ENCODE results near the gene ANKFN1.
"Not testable (repeated sequence)": the region's sequence is repeated elsewhere in the genome, so short reads cannot be mapped to it uniquely, and the experiment has no call there.

ANKFN1 gene

GRCh38 chr17:56231693-56232092 lies 78.4 kb downstream of the ANKFN1 start:
- no peaks in the 10 kb centered on the region for H3K4me1 ChIP-seq (ENCODE audit: control insufficient read depth, insufficient read depth, low read length)
- no peak overlapping the region for H3K4me3 ChIP-seq (ENCODE audit: low read length)
- no peak for DNase-seq (ENCODE audit: low read depth, low spot score)
- H3K27me3 ChIP-seq (ENCODE audit: control insufficient read depth, insufficient read depth, low read length), result no peaks in the 10 kb centered on the region
- no peaks in the 10 kb centered on the region for H3K9me3 ChIP-seq (ENCODE audit: control insufficient read depth, insufficient read depth, low read length)
- no peak overlapping the region for H3K27ac ChIP-seq (ENCODE audit: low read length)
- H3K36me3 ChIP-seq (ENCODE audit: control insufficient read depth, insufficient read depth, low read length), result no peaks in the 10 kb centered on the region
- WGBS (ENCODE audit: insufficient coverage, insufficient read length), result no CpG with 5 or more reads among the region's 5 CpGs

DNA sequence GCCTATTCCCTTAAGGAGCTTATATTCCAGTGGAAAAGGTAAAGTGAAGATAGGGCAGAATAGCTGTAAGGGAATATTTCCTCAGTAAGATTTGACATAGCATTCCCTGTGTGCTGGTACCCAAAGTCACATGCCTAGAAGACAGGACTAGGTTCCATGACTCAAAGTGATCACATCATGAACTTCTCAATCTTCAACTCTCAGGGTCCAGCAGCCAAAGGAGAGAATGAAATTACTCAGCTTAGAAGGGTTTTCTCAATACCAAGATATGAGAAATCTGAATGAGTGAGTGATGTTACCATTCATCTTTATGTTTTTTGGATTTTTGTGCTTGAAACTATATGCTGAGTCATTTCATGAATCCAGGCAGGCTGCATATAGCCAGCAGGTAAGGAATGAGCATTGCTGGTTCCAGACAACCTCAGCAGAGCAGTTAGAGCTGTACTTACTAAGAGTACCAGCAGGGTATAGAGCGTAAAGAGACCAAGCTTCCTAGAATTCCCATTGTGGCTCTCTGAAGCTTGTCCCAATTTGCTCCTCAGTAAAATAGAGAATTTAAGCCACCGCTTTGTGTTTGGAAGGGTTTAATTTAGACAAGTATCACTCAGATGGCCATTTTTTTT lies 91.1 kb downstream of the ANKFN1 start:
- H3K4me3 ChIP-seq (ENCODE audit: low read length), result no peak overlapping the region
- no peaks in the 10 kb centered on the region for H3K9me3 ChIP-seq (ENCODE audit: control insufficient read depth, insufficient read depth, low read length)
- no CpG with 5 or more reads among the region's 2 CpGs for WGBS (ENCODE audit: insufficient coverage, insufficient read length)
- no peaks in the 10 kb centered on the region for H3K27me3 ChIP-seq (ENCODE audit: control insufficient read depth, insufficient read depth, low read length)
- no peak overlapping the region for H3K27ac ChIP-seq (ENCODE audit: low read length)
- no peaks in the 10 kb centered on the region for H3K4me1 ChIP-seq (ENCODE audit: control insufficient read depth, insufficient read depth, low read length)
- DNase-seq (ENCODE audit: low read depth, low spot score), result no peak
- H3K36me3 ChIP-seq (ENCODE audit: control insufficient read depth, insufficient read depth, low read length), result no peaks in the 10 kb centered on the region

DNA sequence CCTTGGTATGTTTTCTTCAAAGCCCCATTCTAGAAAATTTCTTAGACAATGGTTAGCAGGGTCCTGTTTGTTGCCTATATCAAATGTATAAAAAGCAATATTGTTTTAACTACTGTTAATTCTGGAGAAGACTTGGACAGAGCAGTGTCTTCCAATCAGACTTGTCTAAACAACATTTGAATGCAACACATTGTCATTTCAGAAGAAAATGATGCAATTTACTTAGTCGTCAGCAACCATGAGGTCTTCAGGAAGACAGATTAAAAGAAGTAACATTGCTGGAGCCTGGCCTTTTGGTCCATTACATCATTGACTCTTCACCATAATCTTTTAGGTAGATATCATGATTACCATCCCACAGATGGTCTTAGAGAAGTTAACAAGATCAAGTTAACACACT lies 94.5 kb downstream of the ANKFN1 start:
- H3K27ac ChIP-seq (ENCODE audit: low read length), result no peak overlapping the region
- DNase-seq (ENCODE audit: low read depth, low spot score), result no peak
- H3K4me3 ChIP-seq (ENCODE audit: low read length), result no peak overlapping the region
- H3K9me3 ChIP-seq (ENCODE audit: control insufficient read depth, insufficient read depth, low read length), result no peaks in the 10 kb centered on the region
- no CpG with 5 or more reads among the region's 1 CpG for WGBS (ENCODE audit: insufficient coverage, insufficient read length)
- no peaks in the 10 kb centered on the region for H3K27me3 ChIP-seq (ENCODE audit: control insufficient read depth, insufficient read depth, low read length)
- no peaks in the 10 kb centered on the region for H3K36me3 ChIP-seq (ENCODE audit: control insufficient read depth, insufficient read depth, low read length)
- H3K4me1 ChIP-seq (ENCODE audit: control insufficient read depth, insufficient read depth, low read length), result no peaks in the 10 kb centered on the region

DNA sequence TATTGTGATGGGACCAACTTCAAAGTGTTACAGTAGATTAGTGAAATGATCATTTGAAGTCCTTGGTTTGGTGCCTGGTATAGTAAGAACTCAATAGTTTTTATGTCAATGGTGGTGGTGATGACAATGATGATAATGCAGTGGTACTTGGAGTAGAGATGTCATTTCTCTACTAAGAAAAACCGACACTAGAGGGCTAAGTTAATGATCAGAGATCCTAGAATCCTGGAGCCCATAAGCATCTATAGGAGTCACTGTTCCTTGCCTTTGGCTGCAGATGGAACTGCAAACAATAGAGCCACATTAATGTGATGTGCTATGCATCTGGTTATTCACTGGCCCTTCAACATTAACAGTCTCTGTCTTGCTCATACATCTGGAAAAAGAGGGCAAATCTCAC lies 103.8 kb downstream of the ANKFN1 start:
- H3K36me3 ChIP-seq (ENCODE audit: control insufficient read depth, insufficient read depth, low read length), result no peaks in the 10 kb centered on the region
- no peaks in the 10 kb centered on the region for H3K27me3 ChIP-seq (ENCODE audit: control insufficient read depth, insufficient read depth, low read length)
- H3K27ac ChIP-seq (ENCODE audit: low read length), result no peak overlapping the region
- H3K4me3 ChIP-seq (ENCODE audit: low read length), result no peak overlapping the region
- DNase-seq (ENCODE audit: low read depth, low spot score), result no peak
- peaks cover 1% of the 10 kb centered on the region; the same call in 1 of the 2 replicates for H3K4me1 ChIP-seq (ENCODE audit: control insufficient read depth, insufficient read depth, low read length)
- H3K9me3 ChIP-seq (ENCODE audit: control insufficient read depth, insufficient read depth, low read length), result no peaks in the 10 kb centered on the region
- no CpG with 5 or more reads among the region's 1 CpG for WGBS (ENCODE audit: insufficient coverage, insufficient read length)

DNA sequence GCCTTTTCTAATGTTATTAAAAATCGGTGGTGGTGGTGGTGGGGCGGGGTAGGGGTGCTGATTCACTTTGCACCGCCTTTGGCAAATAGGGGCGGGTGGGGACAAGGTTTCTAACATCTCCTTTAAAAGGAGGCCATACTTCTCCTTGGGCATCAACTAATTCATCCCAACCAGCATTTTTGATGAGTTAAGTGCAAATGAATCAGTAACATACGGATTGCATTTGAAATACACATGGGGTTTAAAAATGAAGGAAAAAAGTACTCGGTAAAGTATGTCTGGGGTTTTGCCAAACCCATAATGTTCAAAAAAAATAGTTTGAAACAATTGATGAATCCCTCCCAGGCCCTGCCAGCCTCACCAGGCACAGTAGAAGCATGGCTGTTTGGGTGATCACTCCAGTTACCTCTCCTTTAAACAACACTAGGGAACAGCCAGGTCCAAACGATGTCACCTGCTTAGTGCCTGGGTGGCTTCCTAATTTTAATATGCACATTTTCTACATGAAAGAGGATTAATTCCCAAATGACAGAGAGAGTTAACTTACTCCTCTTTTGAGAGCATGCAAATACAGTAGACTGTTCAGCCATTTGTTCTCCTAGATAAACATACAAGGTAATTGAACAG lies 107.2 kb downstream of the ANKFN1 start:
- no peak for DNase-seq (ENCODE audit: low read depth, low spot score)
- no CpG with 5 or more reads among the region's 7 CpGs for WGBS (ENCODE audit: insufficient coverage, insufficient read length)

DNA sequence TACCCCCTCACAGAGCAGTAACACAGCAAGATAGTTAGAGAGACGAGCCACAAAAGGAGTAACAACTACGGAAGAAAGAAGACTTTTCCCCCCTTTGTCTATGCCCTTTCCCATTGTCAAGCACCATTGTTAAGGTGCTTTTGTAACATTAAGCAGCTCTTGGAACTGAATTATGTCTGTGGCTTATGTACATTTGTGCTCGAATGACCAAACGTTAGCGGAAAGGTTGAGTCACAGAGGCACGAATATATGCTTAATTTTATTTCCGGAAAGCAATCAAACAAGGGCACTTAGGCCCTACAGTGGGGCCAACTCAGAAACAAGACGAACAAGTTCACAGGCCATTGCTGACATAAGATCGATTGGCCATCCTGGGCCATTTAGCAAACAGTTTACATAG lies 109.5 kb downstream of the ANKFN1 start:
- DNase-seq (ENCODE audit: low read depth, low spot score), result no peak
- no CpG with 5 or more reads among the region's 9 CpGs for WGBS (ENCODE audit: insufficient coverage, insufficient read length)
- Histone ChIP-seq H3K27me3 (ENCODE audit: control insufficient read depth, insufficient read depth, low read length) (no peaks in the 10 kb centered on the region), H3K4me1 (ENCODE audit: control insufficient read depth, insufficient read depth, low read length) (peaks cover 1% of the 10 kb centered on the region; the same call in 1 of the 2 replicates), H3K9me3 (ENCODE audit: control insufficient read depth, insufficient read depth, low read length) (no peaks in the 10 kb centered on the region), H3K36me3 (ENCODE audit: control insufficient read depth, insufficient read depth, low read length) (no peaks in the 10 kb centered on the region), H3K4me3 (ENCODE audit: low read length) (no peak overlapping the region), H3K27ac (ENCODE audit: low read length) (no peak overlapping the region)

More for the DNA sequence above, 107.2 kb downstream of the ANKFN1 start:
- Histone ChIP-seq H3K9me3 (ENCODE audit: control insufficient read depth, insufficient read depth, low read length) (no peaks in the 10 kb centered on the region), H3K4me1 (ENCODE audit: control insufficient read depth, insufficient read depth, low read length) (peaks cover 1% of the 10 kb centered on the region; the same call in 1 of the 2 replicates), H3K27ac (ENCODE audit: low read length) (no peak overlapping the region), H3K27me3 (ENCODE audit: control insufficient read depth, insufficient read depth, low read length) (no peaks in the 10 kb centered on the region), H3K36me3 (ENCODE audit: control insufficient read depth, insufficient read depth, low read length) (no peaks in the 10 kb centered on the region), H3K4me3 (ENCODE audit: low read length) (no peak overlapping the region)

DNA sequence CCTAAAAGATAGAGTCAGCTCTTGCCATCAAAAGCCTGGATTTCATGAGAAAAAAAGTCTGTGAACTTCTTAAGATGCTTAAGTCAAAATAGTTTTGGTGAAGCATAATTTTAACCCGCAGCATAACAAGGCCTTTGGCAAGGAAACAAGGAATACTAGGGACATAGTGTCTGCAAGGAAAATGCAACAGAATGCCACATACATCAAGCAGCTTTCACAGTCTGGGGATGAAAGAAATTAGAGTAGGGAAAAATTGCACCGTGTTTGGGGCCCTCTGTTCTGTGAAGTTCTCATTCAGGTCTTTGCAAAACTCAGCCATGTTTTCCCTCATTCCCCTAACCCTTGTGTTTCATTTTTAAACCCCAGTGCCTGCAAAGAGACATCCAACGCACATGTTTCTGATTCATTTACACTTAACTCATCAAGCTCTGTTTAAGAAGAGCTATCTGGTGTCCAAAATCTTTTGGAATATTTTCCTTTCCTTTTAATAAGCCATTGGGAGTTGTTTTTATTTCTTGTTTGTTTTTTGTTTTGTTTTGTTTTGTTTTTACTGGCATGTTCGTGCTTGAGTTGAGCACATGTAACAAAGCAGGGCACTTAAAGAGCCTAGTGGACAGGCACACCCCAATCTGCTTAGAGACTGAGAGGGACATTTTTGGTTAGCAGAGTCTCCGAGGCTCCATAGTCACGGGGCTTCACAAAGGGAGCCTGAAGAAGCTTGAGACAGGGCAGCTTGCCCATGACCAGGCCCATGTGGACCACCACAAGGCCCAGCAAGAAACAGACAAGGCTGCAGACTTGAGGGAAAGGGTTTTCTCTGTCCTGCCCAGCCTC lies 116.5 kb downstream of the ANKFN1 start:
- Histone ChIP-seq H3K9me3 (ENCODE audit: control insufficient read depth, insufficient read depth, low read length) (no peaks in the 10 kb centered on the region), H3K27me3 (ENCODE audit: control insufficient read depth, insufficient read depth, low read length) (no peaks in the 10 kb centered on the region), H3K27ac (ENCODE audit: low read length) (no peak overlapping the region), H3K4me3 (ENCODE audit: low read length) (no peak overlapping the region), H3K4me1 (ENCODE audit: control insufficient read depth, insufficient read depth, low read length) (no peaks in the 10 kb centered on the region), H3K36me3 (ENCODE audit: control insufficient read depth, insufficient read depth, low read length) (no peaks in the 10 kb centered on the region)
- DNase-seq (ENCODE audit: low read depth, low spot score), result no peak
- WGBS (ENCODE audit: insufficient coverage, insufficient read length), result no CpG with 5 or more reads among the region's 6 CpGs

DNA sequence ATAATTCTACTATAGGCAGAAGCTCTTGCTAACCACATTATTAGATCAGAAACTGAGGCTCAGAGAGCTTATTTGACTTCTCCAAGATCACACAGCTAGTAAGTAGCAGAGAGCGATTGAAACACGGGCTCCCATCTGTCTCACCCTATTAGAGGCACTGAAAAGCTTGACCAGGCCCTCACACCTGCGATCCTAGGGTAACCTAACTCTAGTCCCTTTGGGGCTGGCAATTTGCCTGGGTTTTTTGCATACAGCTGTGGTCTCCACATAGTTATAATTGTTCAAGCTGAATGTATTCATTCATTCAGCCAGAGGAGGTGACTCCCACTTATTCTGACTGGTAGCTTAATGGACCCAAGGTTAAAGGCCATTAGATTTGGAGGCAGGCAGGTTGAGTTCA lies 121.2 kb downstream of the ANKFN1 start:
- Histone ChIP-seq H3K4me3 (ENCODE audit: low read length) (no peak overlapping the region), H3K4me1 (ENCODE audit: control insufficient read depth, insufficient read depth, low read length) (no peaks in the 10 kb centered on the region), H3K36me3 (ENCODE audit: control insufficient read depth, insufficient read depth, low read length) (no peaks in the 10 kb centered on the region), H3K27me3 (ENCODE audit: control insufficient read depth, insufficient read depth, low read length) (no peaks in the 10 kb centered on the region), H3K9me3 (ENCODE audit: control insufficient read depth, insufficient read depth, low read length) (no peaks in the 10 kb centered on the region), H3K27ac (ENCODE audit: low read length) (no peak overlapping the region)
- no peak for DNase-seq (ENCODE audit: low read depth, low spot score)
- no CpG with 5 or more reads among the region's 3 CpGs for WGBS (ENCODE audit: insufficient coverage, insufficient read length)

GRCh38 chr17:56284482-56284881 lies 131.2 kb downstream of the ANKFN1 start:
- DNase-seq (ENCODE audit: low read depth, low spot score), result no peak
- WGBS (ENCODE audit: insufficient coverage, insufficient read length), result no CpG with 5 or more reads among the region's 4 CpGs
- H3K27ac ChIP-seq (ENCODE audit: low read length), result no peak overlapping the region
- H3K4me3 ChIP-seq (ENCODE audit: low read length), result no peak overlapping the region
- H3K27me3 ChIP-seq (ENCODE audit: control insufficient read depth, insufficient read depth, low read length), result no peaks in the 10 kb centered on the region
- no peaks in the 10 kb centered on the region for H3K9me3 ChIP-seq (ENCODE audit: control insufficient read depth, insufficient read depth, low read length)
- H3K4me1 ChIP-seq (ENCODE audit: control insufficient read depth, insufficient read depth, low read length), result no peaks in the 10 kb centered on the region
- H3K36me3 ChIP-seq (ENCODE audit: control insufficient read depth, insufficient read depth, low read length), result no peaks in the 10 kb centered on the region

DNA sequence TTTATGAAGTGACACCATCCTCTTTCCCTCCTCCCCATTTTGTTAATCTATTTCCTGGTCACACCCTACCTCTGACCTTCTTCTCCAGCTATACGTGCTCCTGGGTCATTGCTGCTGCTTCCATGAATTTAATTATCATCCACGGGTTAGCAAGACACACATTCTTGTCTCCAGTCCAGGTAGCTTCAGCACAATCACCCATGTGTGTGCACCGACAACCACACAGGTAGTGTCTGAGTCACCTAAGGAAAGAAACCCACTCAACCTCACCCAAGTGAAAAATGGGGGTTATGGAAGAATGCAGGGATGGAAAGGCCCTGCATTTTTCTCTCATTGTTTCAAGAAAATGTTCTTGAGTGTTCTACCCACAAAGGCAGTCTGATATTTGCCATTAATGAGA lies 135.5 kb downstream of the ANKFN1 start:
- not testable (repeated sequence) for H3K36me3 ChIP-seq (ENCODE audit: control insufficient read depth, insufficient read depth, low read length); H3K9me3 ChIP-seq (ENCODE audit: control insufficient read depth, insufficient read depth, low read length); H3K4me1 ChIP-seq (ENCODE audit: control insufficient read depth, insufficient read depth, low read length); H3K4me3 ChIP-seq (ENCODE audit: low read length); H3K27ac ChIP-seq (ENCODE audit: low read length); DNase-seq (ENCODE audit: low read depth, low spot score); H3K27me3 ChIP-seq (ENCODE audit: control insufficient read depth, insufficient read depth, low read length)
- no CpG with 5 or more reads among the region's 3 CpGs for WGBS (ENCODE audit: insufficient coverage, insufficient read length)
